CD4-positive, alpha-beta T cell (primary cell): ENCODE data around the gene NFIA. TPM values are rescaled to one million over a fixed set of nuclear protein-coding genes. Genes with fewer than 3 reads are reported as not detected.

Experiments
- ATAC-seq: fragments of 200-7000 bp; cut with Tn5 transposase; one replicate; pipeline ENCODE4 v1.10.0; 2022; ENCODE audit warnings: mild to moderate bottlenecking; ENCODE audit not compliant: poor library complexity
- CTCF ChIA-PET: fragments of 350-600 bp; sonication (Branson Sonifier 250); formaldehyde crosslinking; loops from one replicate; lab custom pipeline; 2021; ENCODE audit warnings: antibody characterized with exemption, inconsistent platforms; lab: Charles Lee
- POLR2A ChIA-PET: fragments of 350-600 bp; sonication (Branson Sonifier 250); formaldehyde crosslinking; loops from one replicate; lab custom pipeline; 2021; ENCODE audit warnings: antibody characterized with exemption, inconsistent platforms; lab: Charles Lee
- DNase-seq, 14 experiments: peaks; one replicate each; pipeline ENCODE4 v3.0.0-alpha.2; 2013 to 2020; ENCODE audit warnings: mixed read lengths in 2 of 14
- H3K27ac ChIP-seq, 2 donors: one replicate each; pipeline versions ENCODE4 v1.5.1 to v1.7.0; 2013; ENCODE audit warnings: low read length in 2 of 2, low read depth in 1 of 2, mild to moderate bottlenecking in 1 of 2
- H3K27me3 ChIP-seq, 2 experiments: 1 replicate in 1 of 2; 2 replicates in 1 of 2; pipeline versions ENCODE4 v1.6.1 to v1.7.0; 2013; ENCODE audit warnings: low read length in 2 of 2, control low read depth in 1 of 2, mild to moderate bottlenecking in 1 of 2, moderate library complexity in 1 of 2; ENCODE audit not compliant: insufficient read depth in 2 of 2, control insufficient read depth in 1 of 2
- H3K36me3 ChIP-seq: one replicate; pipeline ENCODE4 v1.6.1; 2013; ENCODE audit warnings: low read length, control low read depth; ENCODE audit not compliant: insufficient read depth
- H3K4me1 ChIP-seq: one replicate; pipeline ENCODE4 v1.6.1; 2013; ENCODE audit warnings: low read length, control low read depth; ENCODE audit not compliant: insufficient read depth
- H3K4me3 ChIP-seq: one replicate; pipeline ENCODE4 v1.5.1; 2013; ENCODE audit warnings: mild to moderate bottlenecking, low read length, moderate library complexity
- H3K9me3 ChIP-seq, 2 experiments: 1 replicate in 1 of 2; 2 replicates in 1 of 2; pipeline versions ENCODE4 v1.6.1 to v1.7.0; 2013; ENCODE audit warnings: low read length in 2 of 2, mild to moderate bottlenecking in 2 of 2, control low read depth in 1 of 2, moderate library complexity in 1 of 2; ENCODE audit not compliant: control insufficient read depth in 1 of 2, insufficient read depth in 1 of 2
- H3K27ac Mint-ChIP-seq: one replicate; pipeline ENCODE4 v1.8.0; 2020; ENCODE audit warnings: mixed read lengths
- H3K27me3 Mint-ChIP-seq: one replicate; pipeline ENCODE4 v1.8.0; 2021; ENCODE audit warnings: mixed read lengths
- H3K36me3 Mint-ChIP-seq: one replicate; pipeline ENCODE4 v1.8.0; 2021; ENCODE audit warnings: low read depth, mixed read lengths
- H3K4me1 Mint-ChIP-seq: one replicate; pipeline ENCODE4 v1.8.0; 2021; ENCODE audit warnings: low read depth, mixed read lengths
- H3K4me3 Mint-ChIP-seq: one replicate; pipeline ENCODE4 v1.8.0; 2020; ENCODE audit warnings: mild to moderate bottlenecking, mixed read lengths
- H3K9me3 Mint-ChIP-seq: one replicate; pipeline ENCODE4 v1.8.0; 2020; ENCODE audit warnings: mixed read lengths
- CTCF ChIP-seq: fragments of 200-600 bp; IDR thresholded peaks from one replicate; pipeline ENCODE4 v1.8.0; 2022; ENCODE audit warnings: antibody characterized with exemption, mild to moderate bottlenecking
- intact Hi-C, 2 experiments: fragments of 100-400 bp; cut with DNase I in 1 of 2; cut with micrococcal nuclease in 1 of 2; formaldehyde crosslinking; loops; one replicate each; pipeline versions ENCODE4 v1.15.1 to v1.9.0; 2023 to 2025; cut with DNase I, micrococcal nuclease
- total RNA-seq, 174 experiments: library from RNA in 2 of 174; stranded (reverse) in 2 of 174; gene quantifications; one replicate each; pipeline ENCODE4 v1.2.3 and lab custom pipeline; 2021 to 2026

Gene NFIA
- total RNA-seq, 2 experiments from 2014 or later: 4.8 to 5.9 TPM

- intact Hi-C loops: no loop called here
- no peak for TF ChIP-seq CTCF
- Mint-ChIP-seq H3K9me3 (no peaks in the 10 kb centered on the region), H3K27ac (no peak overlapping the region), H3K36me3 (no peaks in the 10 kb centered on the region), H3K27me3 (no peaks in the 10 kb centered on the region), H3K4me1 (no peaks in the 10 kb centered on the region), H3K4me3 (no peak overlapping the region)
- H3K27ac ChIP-seq: no peak overlapping the region
- ATAC-seq: no peak
- H3K4me3 ChIP-seq: no peak overlapping the region
- no peaks in the 10 kb centered on the region for H3K9me3 ChIP-seq
- H3K4me1 ChIP-seq: no peaks in the 10 kb centered on the region
- CTCF ChIA-PET: no interaction called here
- DNase-seq: no peak
- H3K27me3 ChIP-seq: no peaks in the 10 kb centered on the region
- H3K36me3 ChIP-seq: no peaks in the 10 kb centered on the region
- POLR2A ChIA-PET: no interaction called here
Observed at GRCh38 chr1:61116421-61116820, 34.1 kb downstream of the NFIA start.

- Histone ChIP-seq H3K4me3 (no peak overlapping the region), H3K9me3 (no peaks in the 10 kb centered on the region), H3K4me1 (no peaks in the 10 kb centered on the region), H3K27me3 (no peaks in the 10 kb centered on the region), H3K27ac (no peak overlapping the region), H3K36me3 (no peaks in the 10 kb centered on the region)
- Mint-ChIP-seq H3K36me3 (no peaks in the 10 kb centered on the region), H3K27ac (no peak overlapping the region), H3K4me3 (no peak overlapping the region), H3K9me3 (no peaks in the 10 kb centered on the region), H3K4me1 (no peaks in the 10 kb centered on the region), H3K27me3 (no peaks in the 10 kb centered on the region)
- CTCF ChIA-PET: no interaction called here
- DNase-seq: no peak
- POLR2A ChIA-PET: no interaction called here
- intact Hi-C loops: no loop called here
- ATAC-seq: no peak
- TF ChIP-seq CTCF: no peak
Observed at GRCh38 chr1:61117283-61117682, 34.9 kb downstream of the NFIA start.

GRCh38 chr1:61119085-61119484 is 36.7 kb downstream of the NFIA start:
- POLR2A ChIA-PET: interaction anchor here (1.0 kb wide), 1 partner anchor 41 kb away, joined by 3 read pairs; no protein-coding TSS in a partner anchor
- ATAC-seq: no peak
- TF ChIP-seq CTCF: no peak
- H3K4me3 Mint-ChIP-seq: no peak overlapping the region
- Histone ChIP-seq H3K27me3 (no peaks in the 10 kb centered on the region), H3K27ac (no peak overlapping the region), H3K4me1 (no peaks in the 10 kb centered on the region), H3K4me3 (no peak overlapping the region), H3K36me3 (no peaks in the 10 kb centered on the region), H3K9me3 (no peaks in the 10 kb centered on the region)
- no peaks in the 10 kb centered on the region for H3K9me3 Mint-ChIP-seq
- no peaks in the 10 kb centered on the region for H3K27me3 Mint-ChIP-seq
- no peaks in the 10 kb centered on the region for H3K36me3 Mint-ChIP-seq
- no peaks in the 10 kb centered on the region for H3K4me1 Mint-ChIP-seq
- CTCF ChIA-PET: interaction anchor here (0.8 kb wide), 1 partner anchor 66 kb away, joined by 4 read pairs; no protein-coding TSS in a partner anchor
- intact Hi-C loops: no loop called here
- DNase-seq: no peak
- no peak overlapping the region for H3K27ac Mint-ChIP-seq
